Endothelial cell of hepatic sinusoid (primary cell): ENCODE measurements around the gene INPP5F.
"Not testable (repeated sequence)": the region's sequence is repeated elsewhere in the genome, so short reads cannot be mapped to it uniquely, and the experiment has no call there.

ENCODE experiments used
- in situ Hi-C: cut with HindIII; loops from 2 replicates; pipeline ENCODE4 v1.10.0; 2017; ENCODE audit warnings: low sequenced_read_pairs

The INPP5F gene

DNA sequence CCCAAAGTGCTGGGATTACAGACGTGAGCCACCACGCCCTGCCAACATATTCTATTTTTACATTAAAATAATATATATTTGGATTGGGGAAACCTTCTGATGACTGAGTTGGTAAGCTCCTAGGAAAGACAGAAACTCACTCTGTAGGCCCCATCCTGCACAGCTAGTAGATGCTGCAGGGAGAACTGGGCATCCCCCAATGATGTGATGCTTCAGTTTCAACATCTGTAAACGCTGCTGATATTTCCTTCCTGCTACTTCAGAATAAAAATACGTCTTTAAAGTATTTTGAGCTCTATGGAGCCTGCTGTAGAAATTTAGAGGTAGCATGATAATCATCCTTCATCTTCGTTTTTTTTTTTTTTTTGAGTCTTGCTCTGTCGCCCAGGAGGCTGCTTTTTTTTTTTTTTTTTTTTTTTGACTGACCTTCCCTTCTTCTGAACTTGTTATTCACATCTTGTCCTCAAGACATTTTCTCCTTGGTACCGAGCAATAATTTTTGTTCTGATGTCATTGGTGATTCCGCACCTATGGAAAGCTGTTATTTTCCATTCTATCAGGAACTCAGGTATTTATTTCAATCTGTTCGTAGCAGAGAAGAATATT is 21.8 kb upstream of the INPP5F start:
- in situ Hi-C loops, result no loop called here

DNA sequence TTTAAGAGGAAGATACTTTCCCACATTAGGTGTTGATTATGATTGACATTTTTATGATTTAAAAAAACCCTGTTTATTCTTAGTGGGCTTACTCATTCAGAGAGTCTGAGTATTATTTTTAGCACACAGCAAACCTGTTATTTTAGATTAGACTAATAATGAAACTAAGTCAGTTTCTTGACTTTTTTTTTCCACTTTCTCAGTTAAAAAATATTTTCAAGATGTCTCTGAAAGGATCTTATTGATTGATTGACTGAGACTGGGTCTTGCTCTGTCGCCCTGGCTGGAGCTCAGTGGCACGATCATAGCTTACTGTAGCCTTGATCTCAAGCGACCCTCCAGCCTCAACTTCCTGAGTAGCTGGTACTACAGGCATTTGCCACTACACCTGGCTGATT is 20.4 kb upstream of the INPP5F start:
- in situ Hi-C loops, result no loop called here

DNA sequence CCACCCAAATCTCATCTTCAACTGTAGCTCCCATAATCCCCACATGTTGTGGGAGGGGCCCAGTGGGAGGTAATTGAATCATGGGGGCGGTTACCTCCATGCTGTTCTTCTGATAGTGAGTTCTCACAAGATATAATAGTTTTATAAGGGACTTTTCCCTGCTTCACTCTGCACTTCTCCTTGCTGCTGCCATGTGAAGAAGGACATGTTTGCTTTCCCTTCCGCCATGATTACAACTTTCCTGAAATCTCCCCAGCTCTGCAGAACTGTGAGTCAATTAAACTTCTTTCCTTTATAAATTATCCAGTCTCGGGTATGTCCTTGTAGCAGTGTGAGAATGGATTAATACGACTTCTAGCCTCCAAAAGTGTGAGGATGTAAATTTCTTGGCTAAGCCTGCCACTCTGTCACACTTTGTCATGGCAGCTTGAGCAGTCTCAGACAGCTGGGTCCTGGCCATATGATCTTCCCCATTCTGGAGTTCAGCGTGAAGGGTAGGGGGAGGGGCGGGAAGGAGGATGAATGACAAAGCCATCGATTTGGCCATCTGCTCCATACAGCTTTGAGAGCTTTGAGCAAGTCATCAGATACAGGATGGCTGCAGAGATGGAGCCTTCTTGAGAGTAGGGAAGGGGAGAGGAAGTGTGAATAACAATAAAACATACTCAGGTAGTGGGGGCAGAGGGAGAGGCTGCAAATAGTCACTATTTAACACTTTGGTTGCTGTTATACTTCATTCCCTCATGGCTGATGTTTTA is 19.1 kb upstream of the INPP5F start:
- in situ Hi-C loops, result no loop called here

DNA sequence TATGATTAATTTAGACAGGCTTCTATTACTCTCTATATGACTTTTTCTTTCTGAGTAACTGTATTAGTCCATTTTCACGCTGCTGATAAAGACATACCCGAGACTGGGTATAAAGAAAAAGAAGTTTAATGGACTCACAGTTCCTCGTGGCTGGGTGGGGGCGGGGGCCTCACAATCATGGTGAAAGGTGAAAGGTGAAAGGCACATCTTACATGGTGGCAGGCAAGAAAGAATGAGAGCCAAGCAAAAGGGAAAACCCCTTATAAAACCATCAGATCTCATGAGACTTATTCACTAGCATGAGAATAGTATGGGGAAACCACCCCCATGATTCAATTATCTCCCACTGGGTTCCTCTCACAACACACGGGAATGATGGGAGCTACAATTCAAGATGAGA is 18.5 kb upstream of the INPP5F start:
- in situ Hi-C loops, result not testable (repeated sequence)

DNA sequence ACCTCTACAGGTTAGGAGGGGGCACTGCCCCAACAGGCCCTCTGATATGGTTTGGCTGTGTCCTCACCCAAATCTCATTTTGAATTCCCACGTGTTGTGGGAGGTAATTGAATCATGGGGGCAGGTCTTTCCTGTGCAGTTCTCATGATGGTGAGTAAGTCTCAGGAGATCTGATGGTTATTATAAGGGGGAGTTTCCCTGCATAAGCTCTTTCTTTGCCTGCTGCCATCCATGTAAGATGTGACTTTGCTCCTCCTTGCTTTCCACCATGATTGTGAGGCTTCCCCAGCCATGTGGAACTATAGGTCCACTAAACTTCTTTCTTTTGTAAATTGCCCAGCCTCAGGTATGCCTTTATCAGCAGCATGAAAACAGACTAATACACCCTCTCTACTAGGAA is 14.9 kb upstream of the INPP5F start:
- in situ Hi-C loops, result not testable (repeated sequence)

DNA sequence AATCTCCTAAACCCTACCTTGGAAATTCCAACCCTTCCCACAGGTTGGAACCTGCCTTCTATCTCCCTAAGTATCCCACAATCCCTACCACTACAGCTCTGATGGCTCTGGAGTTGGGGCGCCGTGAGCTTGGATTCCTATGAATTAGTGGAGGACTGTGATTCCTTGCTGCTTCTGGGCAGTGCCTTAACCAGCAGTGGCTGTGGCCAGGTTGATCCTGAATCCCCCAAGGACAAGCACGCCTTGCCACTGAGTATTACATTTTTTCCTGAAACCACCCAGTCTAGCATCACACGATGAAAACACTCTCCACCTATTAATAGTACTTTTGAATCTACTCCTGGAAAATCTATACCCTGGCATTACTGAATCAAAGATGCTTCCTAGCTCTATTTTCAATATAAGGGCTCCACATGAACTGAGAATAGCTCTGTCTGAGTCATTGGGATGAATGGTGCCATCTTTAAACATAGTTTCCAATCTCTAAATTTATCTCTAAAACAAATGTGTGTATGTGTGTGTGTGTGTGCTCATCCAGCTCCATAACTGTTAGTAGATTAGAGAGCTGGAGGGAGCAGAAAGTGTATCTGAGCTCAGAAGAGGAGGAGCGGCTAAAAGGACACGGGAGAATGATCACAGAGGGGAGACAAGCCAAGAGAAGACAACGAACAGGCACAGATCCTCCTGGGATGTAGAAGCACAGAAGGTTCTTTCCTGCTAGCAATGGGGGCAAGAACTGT is 11.9 kb upstream of the INPP5F start:
- in situ Hi-C loops, result no loop called here

DNA sequence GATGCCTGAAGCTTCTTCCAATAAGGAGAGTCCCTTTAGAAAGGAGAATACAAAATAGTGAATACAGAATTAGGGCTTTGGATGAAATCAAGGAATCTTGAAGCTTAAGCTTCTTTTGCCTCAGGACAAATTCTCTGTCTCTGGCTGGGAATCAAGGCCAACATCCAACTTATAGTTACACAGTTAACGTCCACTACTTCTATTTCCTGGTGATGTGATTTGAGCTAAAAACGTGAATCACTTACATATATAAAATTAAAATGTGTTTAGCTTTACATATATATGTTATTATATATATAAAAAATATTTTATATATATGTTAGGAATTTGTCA is 11.4 kb upstream of the INPP5F start:
- in situ Hi-C loops, result no loop called here

DNA sequence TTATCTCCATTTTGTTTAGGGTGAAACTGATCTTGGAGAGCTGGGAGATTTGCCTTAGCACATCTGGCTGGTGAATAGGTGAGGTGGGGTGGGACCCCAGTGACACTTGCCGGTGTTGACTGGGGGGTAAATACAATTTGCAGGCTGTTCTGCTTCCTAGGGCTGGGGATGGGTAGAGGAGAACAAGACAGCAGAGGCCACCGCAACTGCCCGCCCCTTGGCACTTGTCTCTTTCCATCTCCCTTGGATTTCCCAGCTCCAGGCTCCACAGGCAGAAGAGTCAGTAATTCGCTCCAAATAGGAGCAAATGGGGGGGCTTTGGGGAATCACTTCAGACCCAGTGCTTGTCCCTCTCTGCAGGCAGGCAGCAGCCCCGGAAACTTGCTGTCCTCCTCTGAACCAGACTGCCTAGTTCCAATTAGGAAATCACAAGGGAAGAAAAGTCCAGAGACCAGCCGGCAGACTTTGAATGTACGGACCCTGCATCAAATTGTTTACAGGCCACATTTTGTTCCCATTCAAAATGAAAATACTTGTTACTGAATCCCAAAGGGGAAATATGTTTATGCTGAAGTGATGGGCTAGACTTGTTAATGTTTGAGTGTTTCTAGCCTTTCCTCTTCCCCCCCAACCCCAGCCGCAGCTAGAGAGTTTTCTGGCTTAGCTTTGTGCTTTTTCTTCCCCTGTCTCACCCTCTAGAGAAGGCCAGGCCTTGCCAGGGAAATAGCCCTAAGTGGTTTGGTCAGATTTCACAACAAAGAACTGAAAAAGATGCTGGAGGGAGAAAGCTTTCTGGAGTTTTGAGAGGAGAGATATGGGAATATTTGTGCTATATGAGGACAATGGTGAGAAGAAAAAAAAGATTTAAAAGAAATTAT is 10.0 kb upstream of the INPP5F start:
- in situ Hi-C loops, result no loop called here

DNA sequence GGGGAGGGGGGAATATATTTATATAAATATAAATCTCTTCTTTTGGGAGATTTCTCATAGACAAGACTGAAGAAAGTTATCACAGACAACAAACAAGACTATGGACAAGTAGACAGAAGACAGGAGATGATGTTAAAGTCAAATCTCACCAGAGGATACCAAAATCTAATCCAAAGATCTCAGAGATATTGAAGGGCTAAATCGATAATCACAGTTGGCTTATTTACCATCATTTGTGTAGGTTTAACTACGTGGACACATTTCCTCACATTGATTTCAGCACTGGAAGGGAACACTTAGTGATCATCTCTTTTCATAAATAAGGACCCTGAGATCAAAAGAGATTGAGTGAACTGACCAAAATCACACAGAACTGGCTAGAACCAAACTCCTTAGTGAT is 2.7 kb upstream of the INPP5F start:
- in situ Hi-C loops, result no loop called here

DNA sequence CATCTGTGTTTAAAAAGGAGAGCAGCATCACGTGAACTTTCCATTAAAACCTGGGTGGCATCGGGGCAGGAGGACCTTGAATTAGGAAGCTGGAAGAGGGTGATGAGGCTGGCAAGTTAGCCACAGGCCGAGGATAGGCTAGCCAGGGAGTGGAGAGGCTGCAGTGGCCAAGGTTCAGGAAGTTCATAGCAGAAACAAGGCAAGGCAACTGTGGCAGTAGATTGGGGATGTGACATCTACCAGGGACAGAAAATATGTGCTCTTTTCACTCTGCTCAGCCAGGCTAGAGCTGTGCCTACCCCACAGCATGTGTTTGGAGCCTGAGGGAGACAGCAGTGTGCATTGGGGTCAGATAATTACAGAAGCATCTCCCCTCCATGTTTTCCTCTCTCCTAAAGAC is 2.2 kb upstream of the INPP5F start:
- in situ Hi-C loops, result no loop called here

DNA sequence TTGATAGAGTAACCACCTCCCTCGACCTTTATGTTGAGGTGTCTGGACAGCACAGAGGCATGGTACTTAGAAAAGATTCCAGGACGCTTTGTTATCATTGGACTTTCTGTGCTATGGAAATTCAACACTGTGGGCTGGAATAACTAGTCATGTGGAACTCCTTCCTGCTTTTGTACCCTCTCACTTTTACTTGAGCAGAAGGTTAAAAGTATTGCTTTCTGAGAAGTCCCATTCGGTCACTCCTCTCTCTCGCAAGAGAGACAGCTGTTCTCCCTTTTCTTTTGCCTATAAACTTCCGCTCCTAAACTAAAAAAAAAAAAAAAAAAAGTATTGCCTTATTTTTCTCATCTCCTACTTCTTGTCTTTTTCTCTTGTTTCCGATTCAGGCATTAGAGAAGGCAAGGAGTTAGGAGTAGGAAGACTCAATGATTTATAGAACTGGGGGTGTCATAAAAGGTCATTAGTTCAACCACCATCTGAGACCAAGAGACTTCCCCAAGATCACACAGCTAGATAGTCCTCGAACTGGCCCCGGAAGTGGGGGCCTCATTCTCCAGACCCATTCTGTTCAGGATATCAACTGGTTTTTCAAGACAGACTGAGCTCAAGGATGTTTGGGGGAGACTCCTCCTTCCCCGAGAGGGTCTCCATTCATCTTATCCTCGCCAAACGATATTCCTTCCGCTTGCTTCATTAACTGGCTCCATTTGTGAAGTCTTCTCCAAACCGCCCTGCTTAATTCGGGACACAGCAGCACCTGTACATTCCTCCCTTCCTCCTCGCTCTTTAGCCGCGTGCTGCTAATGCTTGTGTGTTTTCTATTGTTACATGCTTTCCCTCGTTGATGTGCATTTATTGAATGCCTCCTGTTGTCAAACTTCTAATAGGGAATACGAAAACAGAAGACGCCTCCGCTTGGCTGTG is 995 bp upstream of the INPP5F start:
- in situ Hi-C loops, result no loop called here

DNA sequence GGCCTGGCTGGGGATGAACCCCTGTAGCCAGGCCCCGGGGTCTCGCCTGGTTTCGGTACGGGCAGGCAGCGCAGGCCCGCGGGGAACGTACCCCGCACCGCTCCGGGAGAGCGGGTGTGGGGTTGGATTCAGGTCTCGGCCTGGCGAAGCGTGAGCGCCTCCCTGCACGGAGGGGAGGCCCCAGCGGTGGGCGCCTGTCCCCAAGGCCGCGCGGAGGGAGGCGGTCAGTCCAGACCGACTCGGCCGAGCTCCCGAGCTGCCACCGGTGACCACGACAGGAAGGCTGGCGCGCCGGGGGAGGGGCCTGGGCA is 378 bp upstream of the INPP5F start:
- in situ Hi-C loops, result no loop called here

DNA sequence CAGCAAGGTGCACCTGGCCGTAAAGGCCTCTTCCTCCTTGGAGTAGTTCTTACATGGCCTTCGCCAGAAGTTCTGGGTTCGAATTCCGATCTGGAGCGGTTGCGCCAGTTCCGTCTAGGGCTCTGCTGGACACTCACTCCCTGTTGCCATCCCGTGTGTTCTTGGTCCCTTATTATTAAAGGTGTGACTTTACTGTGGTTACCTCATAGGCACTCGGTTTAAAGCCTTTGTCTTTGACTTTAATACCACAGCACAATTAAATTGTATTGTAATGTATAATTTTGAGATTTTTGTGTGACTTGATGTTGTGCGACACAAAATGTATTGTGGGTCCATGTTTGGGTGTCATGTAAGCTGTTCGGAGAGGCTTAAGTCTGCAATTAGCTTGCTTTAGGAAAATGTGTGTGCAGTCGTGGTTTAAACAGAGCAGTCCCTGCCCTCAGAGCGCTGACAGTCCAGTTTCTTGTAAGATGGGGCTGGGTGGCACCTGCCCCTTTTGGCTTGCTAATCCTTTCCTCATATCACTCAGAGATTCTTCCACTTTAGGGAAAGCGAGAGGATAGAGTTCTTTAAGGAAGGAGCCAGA is 919 bp downstream of the INPP5F start:
- in situ Hi-C loops, result no loop called here

DNA sequence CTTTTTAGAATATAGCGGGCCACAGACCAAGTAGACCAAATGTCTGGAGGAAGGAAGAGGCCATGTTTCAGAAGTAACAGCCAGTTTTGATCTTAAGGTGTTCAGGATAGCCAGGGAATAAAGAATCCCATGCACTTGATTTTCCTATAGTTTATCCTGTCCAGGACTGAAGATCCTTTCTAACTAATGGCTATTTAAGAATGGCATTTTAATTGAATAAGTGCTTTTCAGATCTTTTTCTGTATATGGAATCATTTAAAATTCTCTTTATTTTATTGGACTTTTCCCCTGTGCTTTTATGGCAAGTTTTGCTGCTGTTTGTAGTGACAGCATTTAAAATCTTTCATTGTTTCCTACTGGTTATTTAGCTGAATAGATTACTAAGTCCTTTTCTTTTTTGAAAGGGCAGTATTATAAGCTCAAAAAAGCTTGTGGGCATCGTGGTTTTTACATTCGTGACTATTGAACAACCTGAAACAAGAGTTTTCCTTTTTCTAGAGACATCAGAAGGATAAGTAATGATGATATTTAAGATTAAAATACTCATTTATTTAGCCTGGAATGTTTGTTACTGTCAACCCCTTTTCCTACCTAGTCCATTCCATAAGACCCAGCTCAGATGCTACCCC is 2.4 kb downstream of the INPP5F start:
- in situ Hi-C loops, result no loop called here

DNA sequence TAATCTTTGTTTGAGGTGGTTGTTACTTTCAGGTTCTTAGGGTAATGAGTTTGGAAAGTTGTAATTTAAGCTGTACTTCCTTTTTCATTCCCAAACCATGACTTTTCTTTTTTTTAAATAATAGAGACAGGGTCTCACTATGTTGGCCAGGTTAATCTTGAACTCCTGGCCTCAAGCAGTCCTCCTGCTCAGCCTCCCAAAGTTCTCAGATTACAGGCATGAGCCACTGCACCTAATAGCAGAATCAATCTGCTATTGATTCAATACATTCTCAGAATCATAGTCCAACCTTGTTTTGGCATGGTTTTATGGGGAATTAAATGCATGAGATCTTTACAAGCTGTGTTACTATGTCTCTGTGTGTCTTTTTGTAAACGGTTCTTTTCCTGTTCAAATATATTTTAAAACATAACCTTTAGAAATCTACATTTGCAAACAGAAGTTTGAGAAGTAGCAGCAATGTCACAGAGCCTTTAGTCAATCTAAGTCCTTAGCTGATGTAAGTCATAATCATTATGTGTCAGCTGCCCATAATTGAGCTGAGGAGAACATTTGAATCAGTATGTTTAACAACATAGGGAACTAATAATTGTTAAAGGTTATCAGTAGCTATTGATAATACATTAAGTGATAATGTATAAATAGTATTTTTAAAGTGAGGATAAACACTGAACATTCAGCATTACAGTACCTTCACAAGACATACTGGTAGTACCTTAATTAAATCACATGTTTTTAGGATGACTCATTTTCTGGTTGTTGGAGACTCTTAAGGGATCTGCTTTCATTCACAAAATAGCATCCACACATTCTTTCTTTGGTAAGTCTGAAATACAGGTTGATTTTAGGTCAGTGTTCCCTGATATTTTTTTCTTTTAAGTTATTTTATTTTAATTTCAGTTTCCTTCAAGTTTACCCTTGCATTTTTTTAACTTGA is 8.8 kb downstream of the INPP5F start:
- in situ Hi-C loops, result no loop called here

DNA sequence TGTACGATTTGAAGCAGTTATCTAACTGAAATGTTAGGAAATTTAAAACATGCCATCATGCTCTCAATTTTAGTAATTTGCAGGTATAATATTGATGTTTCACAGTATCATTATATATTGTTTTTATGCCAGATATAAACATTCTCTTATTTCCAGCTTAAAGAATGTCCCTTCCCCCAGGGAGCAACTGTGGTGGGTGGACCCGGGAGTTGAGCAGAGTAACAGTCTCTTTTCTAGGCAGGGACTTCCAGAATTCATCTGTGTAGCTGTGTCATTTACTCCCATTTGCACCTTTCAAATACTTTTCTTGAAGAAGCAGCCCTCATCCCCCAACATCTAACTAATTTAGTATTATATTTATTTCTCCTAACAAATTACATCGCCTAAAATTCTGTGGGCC is 9.6 kb downstream of the INPP5F start:
- in situ Hi-C loops, result no loop called here

DNA sequence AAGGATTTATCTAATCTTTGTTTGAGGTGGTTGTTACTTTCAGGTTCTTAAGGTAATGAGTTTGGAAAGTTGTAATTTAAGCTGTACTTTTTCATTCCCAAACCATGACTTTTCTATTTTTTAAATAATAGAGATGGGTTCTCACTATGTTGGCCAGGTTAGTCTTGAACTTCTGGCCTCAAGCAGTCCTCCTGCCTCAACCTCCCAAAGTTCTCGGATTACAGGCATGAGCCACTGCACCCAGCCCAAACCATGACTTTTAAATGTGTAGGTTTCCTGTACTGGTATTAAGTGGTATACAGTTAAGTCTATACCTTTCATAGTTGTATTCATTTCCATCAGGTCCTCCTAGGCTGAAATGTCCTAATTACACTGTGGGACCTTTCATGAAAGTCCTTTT is 10.4 kb downstream of the INPP5F start:
- in situ Hi-C loops, result no loop called here

DNA sequence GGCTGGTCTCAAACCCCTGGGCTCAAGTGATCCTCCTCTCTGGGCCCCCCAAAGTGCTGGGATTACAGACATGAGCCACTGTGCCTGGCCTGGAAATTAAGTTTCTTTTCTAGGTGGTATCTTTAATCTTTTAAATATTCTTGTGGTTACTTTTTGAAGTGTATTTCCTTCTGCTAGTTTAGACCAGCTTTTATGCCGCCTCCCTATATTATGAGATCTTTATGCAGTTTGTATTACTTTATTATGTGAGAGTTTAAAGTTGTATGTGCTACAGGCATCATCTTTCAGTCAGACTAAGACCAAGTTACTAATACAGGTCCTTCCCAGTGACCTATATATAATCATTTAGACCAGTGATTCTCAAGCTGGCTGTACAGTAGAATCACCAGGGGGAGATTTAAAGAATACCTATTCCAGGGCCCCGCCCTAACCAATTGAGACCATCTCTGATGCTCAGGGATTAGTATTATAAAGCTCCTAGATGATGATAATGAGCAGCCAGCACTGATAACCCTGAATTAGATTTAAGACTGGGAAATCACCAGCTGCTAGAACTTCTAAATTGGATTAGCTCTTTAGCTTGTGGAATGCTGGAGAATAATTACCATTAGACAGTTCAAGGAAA is 11.3 kb downstream of the INPP5F start:
- in situ Hi-C loops, result no loop called here
